ENCODE measurements around the gene DEAF1. TPM values are rescaled to one million over a fixed set of nuclear protein-coding genes. Genes with fewer than 3 reads are reported as not detected.

Gene DEAF1
- 27.9 TPM for total RNA-seq

GRCh38 chr11:694563-695287 lies at the start of gene DEAF1:
TSS of gene DEAF1 (minus strand) at chr11:695222. CDS start at chr11:695047, 175 bp downstream.

GRCh38 chr11:705646-706438 lies 10.8 kb upstream of the DEAF1 start, which contains the start of gene EPS8L2:
TSS of gene EPS8L2 (plus strand) at chr11:706231. CDS start at chr11:709408, 3,177 bp downstream.

GRCh38 chr11:695538-696248 lies 671 bp upstream of the DEAF1 start, which contains the start of gene TMEM80:
TSS of gene TMEM80 (plus strand) at chr11:695816. CDS start at chr11:695828, 12 bp downstream.

GRCh38 chr11:636511-637332 lies 58.3 kb downstream of the DEAF1 start, which contains the start of gene DRD4:
TSS of gene DRD4 (plus strand) at chr11:637269. CDS start at chr11:637305, 36 bp downstream.

GRCh38 chr11:626475-627307 lies 68.3 kb downstream of the DEAF1 start, which contains the start of gene SCT:
TSS of gene SCT (minus strand) at chr11:627181. CDS start at chr11:627143, 38 bp downstream.

GRCh38 chr11:624705-625635 lies 70.1 kb downstream of the DEAF1 start, which contains the start of gene CDHR5:
TSS of gene CDHR5 (minus strand) at chr11:624955. CDS start at chr11:624902, 53 bp downstream.

GRCh38 chr11:615504-616319 lies 79.3 kb downstream of the DEAF1 start, which contains the start of gene IRF7:
TSS of gene IRF7 (minus strand) at chr11:615950. CDS start at chr11:615364, 586 bp downstream.

Other genes starting within 250 kb of the DEAF1 start
- gene PTDSS2, start 244.9 kb downstream of the DEAF1 start, total RNA-seq = 48.8 TPM
- 143 TPM for gene RNH1, start 188.0 kb downstream of the DEAF1 start, total RNA-seq
- 23.0 TPM for gene HRAS, start 159.6 kb downstream of the DEAF1 start, total RNA-seq
- 1.8 TPM for gene LRRC56, start 157.7 kb downstream of the DEAF1 start, total RNA-seq
- gene LMNTD2, start 134.5 kb downstream of the DEAF1 start, total RNA-seq = 2.3 TPM
- gene RASSF7, start 134.3 kb downstream of the DEAF1 start, total RNA-seq = 55.8 TPM
- 29.7 TPM for gene PHRF1, start 118.8 kb downstream of the DEAF1 start, total RNA-seq
- 18.1 TPM for gene IRF7, start 79.3 kb downstream of the DEAF1 start, total RNA-seq
- 21.3 TPM for gene CDHR5, start 70.3 kb downstream of the DEAF1 start, total RNA-seq
- 7.6 TPM for gene SCT, start 68.0 kb downstream of the DEAF1 start, total RNA-seq
- 1.3 TPM for gene DRD4, start 58.0 kb downstream of the DEAF1 start, total RNA-seq
- gene TMEM80, start 594 bp upstream of the DEAF1 start, total RNA-seq = 16.8 TPM
- 137 TPM for gene EPS8L2, start 11.0 kb upstream of the DEAF1 start, total RNA-seq
- 118 TPM for gene TALDO1, start 52.2 kb upstream of the DEAF1 start, total RNA-seq
- gene GATD1, start 82.3 kb upstream of the DEAF1 start, total RNA-seq = 67.5 TPM
- 0.12 TPM for gene CEND1, start 94.9 kb upstream of the DEAF1 start, total RNA-seq
- gene SLC25A22, start 103.1 kb upstream of the DEAF1 start, total RNA-seq = 10.7 TPM
- gene PIDD1, start 110.0 kb upstream of the DEAF1 start, total RNA-seq = 19.7 TPM
- 558 TPM for gene RPLP2, start 114.7 kb upstream of the DEAF1 start, total RNA-seq
- 76.7 TPM for gene PNPLA2, start 123.7 kb upstream of the DEAF1 start, total RNA-seq
- 12.9 TPM for gene CRACR2B, start 132.7 kb upstream of the DEAF1 start, total RNA-seq
- gene CD151, start 137.7 kb upstream of the DEAF1 start, total RNA-seq = 153 TPM
- 39.9 TPM for gene POLR2L, start 147.3 kb upstream of the DEAF1 start, total RNA-seq
- gene TSPAN4, start 147.6 kb upstream of the DEAF1 start, total RNA-seq = 75.3 TPM
- gene CHID1, start 215.6 kb upstream of the DEAF1 start, total RNA-seq = 55.0 TPM
- 93.0 TPM for gene AP2A2, start 230.6 kb upstream of the DEAF1 start, total RNA-seq